Endothelial cell of umbilical vein (primary cell): Measurements from ENCODE around the gene ANKH. TPM values are rescaled to one million over a fixed set of nuclear protein-coding genes. Genes with fewer than 3 reads are reported as not detected.

ENCODE experiments used
- BruUV-seq: library from RNA; stranded (reverse); fragments of 400-500 nt; replicated peaks from 2 replicates; lab custom pipeline; 2021; lab: Mats Ljungman, UMichigan
- CTCF ChIA-PET: fragments of 300-600, 350-600 bp; sonication (Branson Sonifier 250); formaldehyde crosslinking; loops from one replicate; lab custom pipeline; 2021; ENCODE audit warnings: antibody characterized with exemption, inconsistent platforms; lab: Charles Lee
- POLR2A ChIA-PET: fragments of 300-600, 350-600 bp; sonication (Branson Sonifier 250); formaldehyde crosslinking; loops from one replicate; lab custom pipeline; 2021; ENCODE audit warnings: antibody characterized with exemption, inconsistent platforms; lab: Charles Lee
- DNase-seq: peaks from one replicate; pipeline ENCODE4 v3.0.0-alpha.2; 2011; ENCODE audit warnings: low read depth, low spot score
- FAIRE-seq: peaks from 2 replicates; lab custom pipeline; 2011; peaks lifted over from hg19 to GRCh38; lab: Jason Lieb, UNC
- H2AFZ ChIP-seq: 2 replicates; pipeline ENCODE4 v1.6.0; 2012; ENCODE audit warnings: low read depth, low read length, control low read depth, inconsistent platforms
- H3K27ac ChIP-seq: 2 replicates; pipeline ENCODE4 v1.5.1; 2011; ENCODE audit warnings: low read depth, mild to moderate bottlenecking, control low read depth, low read length, moderate library complexity; ENCODE audit not compliant: insufficient read depth
- H3K27me3 ChIP-seq, 2 experiments: 2 replicates each; pipeline versions ENCODE4 v1.6.0 to v1.6.1; 2011; ENCODE audit warnings: low read length in 2 of 2, mixed read lengths in 1 of 2; ENCODE audit not compliant: control insufficient read depth in 2 of 2, insufficient read depth in 2 of 2
- H3K36me3 ChIP-seq, 2 experiments: 2 replicates in 1 of 2; 3 replicates in 1 of 2; pipeline ENCODE4 v1.5.1; 2011; ENCODE audit warnings: low read length in 2 of 2, mild to moderate bottlenecking in 1 of 2, moderate library complexity in 1 of 2; ENCODE audit not compliant: control insufficient read depth in 2 of 2, insufficient read depth in 2 of 2; ENCODE audit errors: extremely low read depth in 1 of 2
- H3K4me1 ChIP-seq: 3 replicates; pipeline ENCODE4 v1.5.1; 2011; ENCODE audit warnings: mild to moderate bottlenecking, low read length; ENCODE audit not compliant: control insufficient read depth, insufficient read depth; ENCODE audit errors: extremely low read depth
- H3K4me2 ChIP-seq: 2 replicates; pipeline ENCODE4 v1.6.1; 2011; ENCODE audit warnings: low read length, control low read depth, mixed read lengths; ENCODE audit not compliant: insufficient read depth
- H3K4me3 ChIP-seq, 3 experiments: fragments of 200-600 bp in 1 of 3; sonication (generic), shearing (Covaris generic) in 1 of 3; replicated peaks in 1 of 3; 2 replicates each; pipeline ENCODE4 v1.5.1; 2011 to 2016; ENCODE audit warnings: control low read depth in 3 of 3, low read length in 3 of 3, mild to moderate bottlenecking in 2 of 3, inconsistent platforms in 1 of 3, low read depth in 1 of 3, moderate library complexity in 1 of 3; ENCODE audit not compliant: insufficient read depth in 1 of 3
- H3K79me2 ChIP-seq: 2 replicates; pipeline ENCODE4 v1.6.0; 2012; ENCODE audit warnings: low read length, inconsistent platforms; ENCODE audit not compliant: control insufficient read depth, insufficient read depth
- H3K9ac ChIP-seq: replicated peaks from 2 replicates; pipeline ENCODE3; 2011; ENCODE audit warnings: low read length, control low read depth; ENCODE audit not compliant: insufficient read depth; ENCODE audit errors: extremely low read depth
- H3K9me1 ChIP-seq: replicated peaks from 3 replicates; pipeline ENCODE4 v1.6.0; 2011; ENCODE audit warnings: mild to moderate bottlenecking, low read length; ENCODE audit not compliant: control insufficient read depth, insufficient read depth; ENCODE audit errors: extremely low read depth
- H3K9me3 ChIP-seq: replicated peaks from 2 replicates; pipeline ENCODE4 v1.5.1; 2012; ENCODE audit warnings: low read length, inconsistent platforms; ENCODE audit not compliant: control insufficient read depth, insufficient read depth
- H4K20me1 ChIP-seq: replicated peaks from 2 replicates; pipeline ENCODE3; 2011; ENCODE audit warnings: mild to moderate bottlenecking, low read length; ENCODE audit not compliant: control insufficient read depth, insufficient read depth; ENCODE audit errors: extremely low read depth
- EZH2 ChIP-seq: IDR thresholded peaks from 2 replicates; pipeline ENCODE4 v1.6.1; 2012; ENCODE audit warnings: borderline replicate concordance, low read depth, mild to moderate bottlenecking, moderate library complexity, low read length, inconsistent platforms; ENCODE audit not compliant: severe bottlenecking
- FOS ChIP-seq: IDR thresholded peaks from 2 replicates; pipeline ENCODE4 v1.6.1; 2011; ENCODE audit warnings: mild to moderate bottlenecking, low read length, moderate library complexity, borderline replicate concordance; ENCODE audit not compliant: insufficient read depth
- GATA2 ChIP-seq: IDR thresholded peaks from 2 replicates; pipeline ENCODE4 v1.7.0; 2011; ENCODE audit warnings: low read depth, mild to moderate bottlenecking, moderate library complexity, mixed read lengths, low read length; ENCODE audit not compliant: insufficient read length, insufficient read depth
- JUN ChIP-seq: IDR thresholded peaks from 2 replicates; pipeline ENCODE4 v1.6.1; 2011; ENCODE audit warnings: borderline replicate concordance, low read depth; ENCODE audit not compliant: insufficient read length, insufficient read depth
- MYC ChIP-seq: IDR thresholded peaks from one replicate; pipeline ENCODE4 v1.6.1; 2011; ENCODE audit warnings: mild to moderate bottlenecking, low read depth, low read length
- POLR2A ChIP-seq: IDR thresholded peaks from 2 replicates; pipeline ENCODE4 v1.6.1; 2012; ENCODE audit warnings: low read depth, mild to moderate bottlenecking, control low read depth, low read length
- POLR2AphosphoS5 ChIP-seq: IDR thresholded peaks from 2 replicates; pipeline ENCODE4 v1.6.1; 2012; ENCODE audit warnings: low read depth, mild to moderate bottlenecking, control low read depth, low read length, moderate library complexity; ENCODE audit not compliant: insufficient read depth
- dilution Hi-C: fragments of 300-500 bp; cut with MboI; formaldehyde crosslinking; loops from one replicate; pipeline ENCODE4 v1.15.0; 2019; ENCODE audit warnings: low sequenced_read_pairs; ENCODE audit not compliant: extremely low pct_ligation_motif_present
- intact Hi-C: fragments of 100-400 bp; cut with micrococcal nuclease; formaldehyde crosslinking; loops from one replicate; pipeline ENCODE4 v1.10.0; 2022
- polyA plus RNA-seq, 4 experiments: library from polyadenylated mRNA; depleted of rRNA in 3 of 4; stranded (reverse) in 3 of 4; unstranded in 1 of 4; fragments of >200 nt; gene quantifications; 2 replicates each; pipeline versions ENCODE4 v1.2.1 to v1.2.3, GENCODE V29; 2011 to 2012; ENCODE audit warnings: missing spikeins in 1 of 4
- total RNA-seq: library from RNA; stranded (reverse); gene quantifications from 2 replicates; pipeline ENCODE4 v1.2.3, GENCODE V29; 2021
- TF ChIP-seq, protein P1 (sequence below), 2 donors: IDR thresholded peaks; 1 replicate in 1 of 2; 2 replicates in 1 of 2; pipeline ENCODE4 v1.5.1; 2011; ENCODE audit warnings: low read length in 2 of 2, mild to moderate bottlenecking in 2 of 2, moderate library complexity in 2 of 2, control low read depth in 1 of 2, inconsistent platforms in 1 of 2, low read depth in 1 of 2; ENCODE audit not compliant: insufficient read depth in 1 of 2; ENCODE audit errors: extremely low read depth in 1 of 2
- TF ChIP-seq, protein P2 (sequence below): IDR thresholded peaks from 2 replicates; pipeline ENCODE4 v1.6.1; 2011; ENCODE audit not compliant: insufficient read depth, insufficient read length

ANKH gene
- total and polyA plus RNA-seq, 2 donors (not counting 3 experiments of a cell fraction or from before 2014, with no cell fraction given) = 12.7 to 31.4 TPM

DNA sequence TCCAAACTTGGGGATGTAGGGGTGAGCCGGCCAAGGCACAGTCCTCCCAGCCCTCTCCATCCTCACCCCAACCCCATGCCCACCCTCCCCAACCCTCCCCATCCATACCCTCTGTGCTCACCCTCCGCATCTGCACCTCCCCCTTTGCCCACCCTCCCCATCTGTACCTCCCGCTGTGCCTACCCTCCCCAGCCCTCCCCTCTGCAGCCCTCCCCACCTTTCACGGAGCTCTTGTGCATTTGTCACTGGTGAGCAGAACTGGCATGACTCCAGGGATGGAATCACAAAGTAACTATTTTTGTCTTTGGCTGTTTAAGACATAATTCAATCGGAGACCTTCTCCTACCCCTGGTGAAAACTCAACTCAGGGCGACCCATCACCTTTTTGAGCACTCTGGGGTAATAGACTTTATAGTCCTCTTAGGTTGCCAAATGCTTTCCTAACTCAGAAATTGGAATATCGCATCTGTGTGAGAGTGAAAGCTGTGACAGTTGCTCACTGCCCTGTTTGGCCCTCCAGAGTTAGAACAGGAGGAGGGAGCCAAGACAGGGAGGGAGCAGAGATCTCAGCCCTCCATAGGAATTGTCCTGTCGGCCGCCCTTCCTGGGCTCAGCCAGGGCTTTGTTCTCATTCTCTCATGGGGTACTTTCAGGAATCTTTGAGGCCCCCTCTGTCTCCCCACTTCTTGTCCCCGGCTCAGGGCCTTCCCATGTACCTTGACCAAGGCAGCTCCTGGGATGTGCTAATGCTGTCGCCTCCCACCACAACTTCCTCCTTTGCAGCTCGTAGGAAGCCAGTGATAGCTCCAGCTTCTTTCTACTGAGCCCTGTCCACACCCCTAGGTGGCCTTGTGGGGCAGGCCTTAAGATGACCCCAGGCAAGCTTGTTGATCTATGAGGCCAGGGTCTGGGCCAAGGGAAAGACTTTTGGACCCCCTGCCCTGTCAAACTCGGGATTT, 170.8 kb downstream of the ANKH start:
- TF ChIP-seq JUN = no peak
- TF ChIP-seq POLR2AphosphoS5 = no peak
- TF ChIP-seq, protein P1, sequence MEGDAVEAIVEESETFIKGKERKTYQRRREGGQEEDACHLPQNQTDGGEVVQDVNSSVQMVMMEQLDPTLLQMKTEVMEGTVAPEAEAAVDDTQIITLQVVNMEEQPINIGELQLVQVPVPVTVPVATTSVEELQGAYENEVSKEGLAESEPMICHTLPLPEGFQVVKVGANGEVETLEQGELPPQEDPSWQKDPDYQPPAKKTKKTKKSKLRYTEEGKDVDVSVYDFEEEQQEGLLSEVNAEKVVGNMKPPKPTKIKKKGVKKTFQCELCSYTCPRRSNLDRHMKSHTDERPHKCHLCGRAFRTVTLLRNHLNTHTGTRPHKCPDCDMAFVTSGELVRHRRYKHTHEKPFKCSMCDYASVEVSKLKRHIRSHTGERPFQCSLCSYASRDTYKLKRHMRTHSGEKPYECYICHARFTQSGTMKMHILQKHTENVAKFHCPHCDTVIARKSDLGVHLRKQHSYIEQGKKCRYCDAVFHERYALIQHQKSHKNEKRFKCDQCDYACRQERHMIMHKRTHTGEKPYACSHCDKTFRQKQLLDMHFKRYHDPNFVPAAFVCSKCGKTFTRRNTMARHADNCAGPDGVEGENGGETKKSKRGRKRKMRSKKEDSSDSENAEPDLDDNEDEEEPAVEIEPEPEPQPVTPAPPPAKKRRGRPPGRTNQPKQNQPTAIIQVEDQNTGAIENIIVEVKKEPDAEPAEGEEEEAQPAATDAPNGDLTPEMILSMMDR (IDR thresholded peaks at IDR 0.05; ENCODE audit: extremely low read depth in 1 of 2, insufficient read depth in 1 of 2, low read depth in 1 of 2, low read length in 2 of 2) = no peak
- no peak for TF ChIP-seq POLR2A
- TF ChIP-seq FOS = no peak
- TF ChIP-seq MYC = no peak
- no peak for TF ChIP-seq EZH2
- TF ChIP-seq GATA2 = no peak
- TF ChIP-seq, protein P2, sequence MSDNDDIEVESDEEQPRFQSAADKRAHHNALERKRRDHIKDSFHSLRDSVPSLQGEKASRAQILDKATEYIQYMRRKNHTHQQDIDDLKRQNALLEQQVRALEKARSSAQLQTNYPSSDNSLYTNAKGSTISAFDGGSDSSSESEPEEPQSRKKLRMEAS = no peak
- H3K9ac ChIP-seq = no peak overlapping the region
- FAIRE-seq (no peak), DNase-seq (no peak)
- no peaks in the 10 kb centered on the region for H3K9me1 ChIP-seq
- no peak overlapping the region for H3K4me3 ChIP-seq
- ChIA-PET CTCF (interaction anchor here (1.1 kb wide), 1 partner anchor 303 kb away, joined by 3 read pairs; no protein-coding TSS in a partner anchor), POLR2A (no interaction called here)
- no peaks in the 10 kb centered on the region for H4K20me1 ChIP-seq
- peaks cover 5 to 13% of the 10 kb centered on the region in 2 experiments for H3K36me3 ChIP-seq
- no peak overlapping the region for H3K4me2 ChIP-seq
- dilution Hi-C loops = no loop called here
- intact Hi-C loops = no loop called here
- H3K27me3 ChIP-seq = no peaks in the 10 kb centered on the region
- no peak overlapping the region for H2AFZ ChIP-seq
- no TSS peak for BruUV-seq
- H3K27ac ChIP-seq = no peak overlapping the region
- no peaks in the 10 kb centered on the region for H3K9me3 ChIP-seq
- peaks cover under 1% of the 10 kb centered on the region for H3K4me1 ChIP-seq
- no peaks in the 10 kb centered on the region for H3K79me2 ChIP-seq
